ENCODE measurements around the gene TAS2R3.

Gene TAS2R3, protein sequence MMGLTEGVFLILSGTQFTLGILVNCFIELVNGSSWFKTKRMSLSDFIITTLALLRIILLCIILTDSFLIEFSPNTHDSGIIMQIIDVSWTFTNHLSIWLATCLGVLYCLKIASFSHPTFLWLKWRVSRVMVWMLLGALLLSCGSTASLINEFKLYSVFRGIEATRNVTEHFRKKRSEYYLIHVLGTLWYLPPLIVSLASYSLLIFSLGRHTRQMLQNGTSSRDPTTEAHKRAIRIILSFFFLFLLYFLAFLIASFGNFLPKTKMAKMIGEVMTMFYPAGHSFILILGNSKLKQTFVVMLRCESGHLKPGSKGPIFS

DNA sequence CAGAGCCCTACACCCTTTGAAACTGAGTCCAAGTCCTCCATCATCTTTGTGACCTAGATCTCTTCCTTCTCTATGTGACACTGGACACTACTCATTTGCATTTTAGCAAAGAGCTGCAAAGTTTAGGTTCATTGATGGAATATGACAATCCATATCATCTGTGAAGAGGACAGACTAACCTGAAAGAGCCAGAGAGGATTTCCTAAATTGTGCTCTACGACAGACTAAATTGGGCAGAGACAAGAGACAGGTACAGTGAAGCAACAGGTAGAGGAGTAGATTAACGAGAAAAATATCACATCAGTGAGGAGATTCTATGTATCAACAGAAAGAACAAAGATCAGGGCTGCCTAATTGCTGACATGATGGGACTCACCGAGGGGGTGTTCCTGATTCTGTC lies at the start of gene TAS2R3:
Gene TAS2R3 (plus strand): TSS at position 301 of the 400 bp plus-strand sequence. CDS start 62 bp downstream, at position 363.
- no peak for TF ChIP-seq CTCF (IDR thresholded peaks at IDR 0.05)

DNA sequence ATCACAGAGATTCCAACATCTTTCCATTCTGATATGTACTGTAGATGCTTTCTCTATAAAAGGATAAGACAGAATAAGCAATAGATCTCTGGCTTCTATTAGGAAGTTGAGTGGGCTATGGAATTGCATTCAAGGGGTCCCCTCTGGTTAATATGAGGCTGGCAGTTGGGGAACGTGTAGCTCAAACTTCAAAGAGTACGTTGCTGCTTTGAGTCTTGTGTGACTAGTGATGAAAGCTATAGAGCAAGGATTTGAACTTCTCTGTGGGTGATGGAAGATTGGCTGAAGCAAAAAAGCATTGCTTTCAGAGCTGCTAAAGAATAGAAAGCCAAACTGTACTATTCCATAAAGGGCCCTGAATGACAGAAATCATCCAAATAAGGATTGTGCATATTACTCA lies 49.3 kb upstream of the TAS2R3 start:
- no peak for TF ChIP-seq CTCF (IDR thresholded peaks at IDR 0.05)

DNA sequence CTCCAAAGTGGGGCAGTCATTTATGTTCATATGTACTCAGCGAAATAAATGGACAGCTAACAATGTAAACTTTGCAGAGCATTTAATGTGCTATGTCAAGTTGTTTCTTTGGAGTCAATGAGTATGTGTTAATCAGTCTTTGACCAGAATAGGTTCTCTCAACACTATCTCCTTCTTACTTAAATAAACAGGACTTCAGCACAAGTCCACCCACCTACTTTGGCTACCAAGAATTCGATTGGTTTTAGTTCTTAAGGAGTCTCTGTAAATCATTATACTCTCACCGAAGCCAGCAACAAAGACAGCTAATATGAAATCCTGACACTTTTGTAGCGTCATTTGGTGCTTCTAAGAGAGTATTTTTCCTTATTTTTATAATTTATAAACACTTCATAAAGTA lies 48.9 kb upstream of the TAS2R3 start:
- no peak for TF ChIP-seq CTCF (IDR thresholded peaks at IDR 0.05)

DNA sequence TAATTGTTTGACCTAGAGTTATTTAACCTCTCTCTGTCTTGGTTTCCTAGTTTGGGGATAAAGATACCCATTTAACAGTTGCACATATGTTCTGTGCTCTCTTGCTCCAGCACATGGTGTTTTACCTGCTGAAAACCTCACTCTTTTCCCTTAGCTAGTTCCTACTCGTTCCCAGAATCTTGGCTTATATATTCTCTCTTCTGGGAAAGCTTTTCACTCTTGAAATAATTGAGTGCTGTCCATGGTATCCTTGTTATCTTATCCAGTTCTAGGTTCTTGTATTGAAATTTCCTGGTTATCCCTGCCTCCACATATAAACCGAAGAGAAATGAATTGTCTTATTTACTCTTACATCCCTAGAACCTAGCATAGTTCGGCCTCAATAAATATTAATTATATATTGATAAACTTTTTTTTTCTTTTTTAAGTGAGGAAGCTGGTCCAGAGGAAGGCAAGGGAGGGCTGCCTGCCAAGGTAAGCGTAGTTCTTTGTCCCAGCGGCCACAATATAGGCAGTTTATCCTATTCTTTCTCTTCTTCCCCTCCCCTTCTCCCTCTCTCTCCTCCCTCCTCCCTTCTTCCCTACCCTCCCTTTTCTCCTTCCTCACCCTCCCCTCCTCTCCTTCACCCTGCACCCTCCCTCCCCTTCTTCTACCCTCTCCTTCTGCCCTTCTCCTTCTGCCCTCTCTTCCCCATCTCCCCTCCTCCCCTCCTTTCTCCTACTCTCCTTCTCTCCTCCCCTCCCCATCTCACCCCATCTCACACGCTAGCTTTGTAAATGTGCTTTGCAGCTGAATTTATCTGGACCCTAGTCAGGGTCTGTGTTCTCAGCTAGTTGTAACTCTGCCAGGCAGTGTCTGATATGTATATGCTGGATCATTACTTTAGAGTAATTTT lies 47.9 kb upstream of the TAS2R3 start:
- no peak for TF ChIP-seq CTCF (IDR thresholded peaks at IDR 0.05)

- no peak for TF ChIP-seq CTCF (IDR thresholded peaks at IDR 0.05)
Measured at GRCh38 chr7:141717450-141717849, 46.4 kb upstream of the TAS2R3 start.

DNA sequence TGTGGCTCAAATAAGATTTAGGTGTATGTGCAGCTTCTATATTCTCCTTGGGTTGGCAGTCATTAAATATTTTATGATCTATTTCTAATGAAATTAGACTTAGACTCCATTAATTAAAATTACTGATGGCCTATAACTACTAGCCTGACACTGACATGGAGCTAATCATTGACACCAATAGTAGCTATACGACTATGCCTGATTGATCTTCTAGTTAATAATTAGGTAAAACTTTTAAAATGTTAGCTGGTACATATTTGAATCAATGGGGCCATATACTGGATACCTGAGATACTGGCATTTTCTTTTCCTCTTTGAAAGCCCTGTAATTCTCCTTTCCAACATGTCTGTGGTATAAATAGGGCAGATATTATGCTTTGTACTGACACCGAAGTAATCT lies 41.4 kb upstream of the TAS2R3 start:
- no peak for TF ChIP-seq CTCF (IDR thresholded peaks at IDR 0.05)

- no peak for TF ChIP-seq CTCF (IDR thresholded peaks at IDR 0.05)
Measured at GRCh38 chr7:141729020-141729419, 34.9 kb upstream of the TAS2R3 start.
